NK-92 (cell line): ENCODE results near the gene NINJ1.

ENCODE experiments used
- DNase-seq: peaks from one replicate; lab custom pipeline; 2025; ENCODE audit not compliant: unreplicated experiment; lab: John Stamatoyannopoulos, UW

NINJ1 gene

DNA sequence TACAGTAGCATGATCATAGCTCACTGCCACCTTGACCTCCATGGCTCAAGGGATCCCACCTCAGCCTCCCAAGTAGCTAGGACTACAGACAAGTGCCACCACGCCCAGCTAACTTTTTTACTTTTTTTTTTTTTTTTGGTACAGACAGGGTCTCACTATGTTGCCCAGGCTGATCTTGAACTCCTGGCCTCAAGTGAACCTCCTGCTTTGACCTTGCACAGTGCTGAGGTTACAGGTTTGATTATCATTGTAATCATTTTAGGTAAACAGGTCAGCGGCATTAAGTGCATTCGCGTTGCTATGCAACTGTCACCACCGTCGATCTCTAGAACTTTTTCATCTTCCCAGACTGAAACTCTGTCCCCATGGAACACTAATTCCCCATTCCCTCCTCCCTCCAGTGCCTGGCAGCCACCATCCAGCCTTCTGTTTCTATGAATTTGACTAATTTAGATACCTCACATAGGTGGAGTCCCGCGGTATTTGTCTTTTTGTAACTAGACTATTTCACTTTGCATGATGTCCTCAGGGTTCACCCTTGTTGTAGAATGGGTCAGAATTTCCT, 43.9 kb downstream of the NINJ1 start:
- no peak for DNase-seq

GRCh38 chr9:93089481-93089991, 44.5 kb downstream of the NINJ1 start:
- DNase-seq, result no peak

GRCh38 chr9:93089024-93089423, 45.0 kb downstream of the NINJ1 start:
- DNase-seq, result no peak

DNA sequence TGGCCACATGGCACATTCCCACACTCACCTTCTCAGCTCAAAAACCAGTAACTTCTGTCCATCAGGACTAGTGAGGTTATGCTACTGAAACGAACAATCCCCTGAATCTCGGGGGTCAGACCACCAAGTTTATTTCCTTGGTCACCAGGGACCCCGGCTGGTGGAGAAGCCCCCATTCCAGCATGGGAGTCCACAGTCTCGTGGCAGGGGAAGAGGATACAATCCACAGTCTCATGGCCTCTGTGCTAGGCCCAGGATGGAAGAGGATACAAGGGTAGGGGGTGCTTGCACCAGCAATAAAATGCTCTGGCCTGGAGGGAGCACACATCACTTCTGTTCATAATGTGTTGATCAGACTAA, 45.4 kb downstream of the NINJ1 start:
- no peak for DNase-seq

DNA sequence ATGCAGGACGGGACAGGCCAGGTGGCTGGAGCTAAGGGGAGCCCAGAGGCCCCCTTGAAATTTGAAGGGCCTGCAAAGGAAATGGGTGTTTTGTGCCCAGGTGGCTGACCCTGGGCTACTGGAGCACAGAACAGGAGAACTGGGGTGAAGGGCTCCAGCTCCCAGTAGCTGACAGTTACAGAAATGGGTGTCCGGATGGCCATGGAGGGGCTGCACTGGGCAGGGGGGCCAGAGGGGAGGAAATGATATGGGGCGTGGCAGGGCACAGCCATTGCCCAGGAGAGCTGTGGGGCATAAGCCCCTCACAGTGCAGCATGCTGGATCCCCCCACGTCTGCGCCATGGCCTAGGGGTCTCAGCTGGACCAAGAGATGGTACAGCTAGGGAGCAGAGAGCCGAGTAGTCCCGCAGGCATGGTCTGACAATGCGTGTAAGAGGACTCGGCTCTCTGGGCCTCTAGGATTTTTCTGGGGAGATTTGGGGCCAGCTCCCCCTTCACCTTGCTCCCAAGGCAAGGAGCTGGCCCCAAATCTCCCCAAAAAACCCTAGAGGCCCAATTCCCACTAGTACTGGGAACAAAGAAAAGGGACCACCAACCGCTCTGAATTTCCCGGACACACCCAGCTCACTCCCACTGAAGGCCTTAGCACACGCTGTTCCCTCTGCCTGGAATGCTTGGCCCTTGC, 45.9 kb downstream of the NINJ1 start:
- DNase-seq, result no peak

- no peak for DNase-seq
Measured at GRCh38 chr9:93086447-93087224, 47.4 kb downstream of the NINJ1 start.

GRCh38 chr9:93085676-93086075, 48.4 kb downstream of the NINJ1 start:
- DNase-seq, result no peak

- DNase-seq, result no peak
Measured at GRCh38 chr9:93084471-93084881, 49.6 kb downstream of the NINJ1 start.

GRCh38 chr9:93083592-93084470, 50.2 kb downstream of the NINJ1 start:
- DNase-seq, result no peak

DNA sequence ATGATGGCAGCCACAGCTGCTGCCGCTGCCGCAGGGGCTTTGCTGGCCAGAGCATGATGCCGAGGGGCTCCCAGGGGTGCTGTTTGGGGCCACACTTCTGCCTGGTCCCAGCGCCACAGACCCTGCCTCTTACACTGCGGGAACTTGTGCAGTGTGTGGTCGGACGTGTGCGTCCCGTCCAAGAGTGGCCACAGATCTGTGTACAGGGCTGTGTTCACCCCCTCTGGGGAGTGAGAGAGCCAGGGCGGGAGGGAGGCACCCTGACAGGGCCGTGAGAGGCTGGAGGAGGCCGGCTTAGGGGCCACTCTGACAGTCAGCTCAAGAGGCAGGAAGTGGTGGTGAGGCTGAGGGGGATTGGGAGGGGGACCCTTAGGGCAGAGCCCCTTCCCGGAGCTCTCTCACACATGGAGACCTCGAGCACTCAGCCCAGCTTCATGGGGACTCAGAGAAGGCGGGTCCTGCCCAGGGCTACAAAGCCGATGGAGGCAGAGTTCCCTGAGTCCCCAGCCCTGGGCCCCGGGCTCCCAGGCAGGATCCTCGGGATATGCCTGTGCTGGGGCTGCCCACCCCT, 51.1 kb downstream of the NINJ1 start:
- no peak for DNase-seq

DNA sequence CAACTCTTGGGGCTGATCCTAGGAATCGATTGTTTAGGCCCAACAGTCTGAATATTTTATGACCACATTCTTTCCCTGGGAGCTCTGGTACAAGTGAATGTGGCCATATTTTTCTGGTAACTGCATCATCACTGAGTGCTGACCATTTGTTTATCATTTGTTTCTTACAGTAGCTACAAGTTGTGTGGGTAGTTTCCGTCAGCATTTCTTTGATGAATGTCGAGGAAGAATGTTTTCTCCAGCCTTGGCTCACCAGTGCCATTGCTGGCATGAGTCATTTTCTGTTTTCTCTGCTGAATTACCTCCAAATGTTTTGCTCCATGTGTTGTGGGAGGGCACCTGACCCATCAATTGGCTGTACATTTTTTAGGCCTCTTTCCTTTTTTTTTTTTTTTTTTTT, 52.1 kb downstream of the NINJ1 start:
- no peak for DNase-seq

DNA sequence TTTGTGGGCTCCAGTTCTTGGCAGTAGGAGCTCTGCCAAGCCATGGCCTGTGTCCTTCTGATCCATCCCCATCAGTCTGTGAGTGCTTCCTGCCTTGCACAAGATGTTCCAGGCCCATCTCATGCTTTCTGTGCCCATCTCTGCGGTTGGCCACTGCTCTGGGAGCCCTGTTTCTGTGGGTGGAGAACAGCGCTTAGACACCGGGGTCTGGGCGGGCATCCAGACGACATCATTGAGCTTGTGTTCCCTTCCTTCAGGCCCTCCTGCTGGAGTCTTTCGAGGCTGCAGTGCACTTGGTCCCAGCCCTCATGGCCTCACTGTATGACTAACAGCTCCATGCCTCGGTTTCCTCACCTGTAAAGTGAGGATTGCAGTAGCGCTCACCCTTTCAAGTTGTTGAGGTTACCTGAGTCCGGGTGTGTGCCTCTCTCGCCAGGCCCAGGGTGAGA, 52.9 kb downstream of the NINJ1 start:
- no peak for DNase-seq

- DNase-seq, result no peak
Measured at GRCh38 chr9:93080406-93080805, 53.6 kb downstream of the NINJ1 start.

DNA sequence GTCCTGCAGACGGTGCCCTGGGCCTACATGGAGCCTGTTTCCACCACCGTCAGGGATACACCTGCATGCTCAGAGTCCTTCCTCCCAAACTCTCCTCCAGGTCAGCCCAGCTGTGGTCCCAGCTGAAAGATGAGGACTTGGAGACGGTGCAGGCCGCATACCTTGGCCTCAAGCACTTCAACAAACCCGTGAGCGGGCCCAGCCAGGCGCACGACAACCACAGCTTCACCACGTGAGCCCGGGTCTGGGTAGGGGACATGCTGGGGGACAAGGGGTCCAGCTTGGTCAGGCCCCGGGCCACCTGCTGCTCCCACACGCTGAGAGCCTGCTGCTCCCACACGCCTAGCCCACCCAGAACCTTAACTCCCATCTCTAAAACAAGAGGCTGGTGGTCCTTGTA, 54.7 kb downstream of the NINJ1 start:
- no peak for DNase-seq

- DNase-seq, result no peak
Measured at GRCh38 chr9:93077811-93078210, 56.2 kb downstream of the NINJ1 start.

DNA sequence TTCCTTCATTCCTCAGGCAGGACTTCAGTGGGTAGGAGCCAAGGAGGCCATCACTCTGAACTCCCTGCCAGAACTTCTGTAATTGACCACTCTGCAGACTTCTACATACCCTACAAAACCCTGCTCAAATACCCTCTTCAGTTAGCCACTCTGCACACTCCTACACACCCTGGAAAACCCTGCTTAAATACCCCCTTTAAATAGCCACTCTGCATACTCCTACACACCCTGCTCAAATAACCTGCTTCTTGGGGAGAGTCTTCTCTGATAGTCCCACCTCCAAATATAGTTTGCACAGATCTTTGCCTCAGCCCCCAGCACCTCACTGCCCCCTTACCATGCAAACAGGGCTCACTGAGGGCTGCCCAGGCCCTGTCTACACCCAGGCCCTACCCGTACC, 56.7 kb downstream of the NINJ1 start:
- DNase-seq, result no peak

- no peak for DNase-seq
Measured at GRCh38 chr9:93076792-93077128, 57.3 kb downstream of the NINJ1 start.

GRCh38 chr9:93076101-93076791, 57.8 kb downstream of the NINJ1 start:
- DNase-seq, result no peak

DNA sequence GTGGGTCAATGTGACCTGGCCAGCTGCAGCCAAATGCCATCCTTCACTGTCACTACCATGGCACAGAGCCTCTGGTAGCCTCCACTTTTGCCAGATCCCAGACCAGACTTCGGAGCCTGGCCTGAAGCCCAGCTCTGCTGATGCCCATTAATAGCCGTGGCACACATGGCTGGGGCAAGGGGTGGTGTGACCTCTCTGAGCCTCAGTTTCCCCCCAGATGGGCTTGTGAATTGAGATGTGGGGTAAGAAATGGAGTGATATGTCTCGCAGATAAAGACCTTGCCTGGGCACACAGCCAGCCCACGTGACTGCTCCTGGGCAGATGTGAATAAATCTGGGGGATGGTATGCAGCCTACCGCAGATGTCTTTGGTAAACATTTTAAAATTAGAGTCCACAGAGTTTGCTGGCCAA, 61.7 kb downstream of the NINJ1 start:
- DNase-seq, result no peak
